OCI-LY1 (cell line): ENCODE measurements around the gene CNTNAP2.

ENCODE experiments used
- CTCF ChIP-seq: fragments of 200-600 bp; sonication (generic), shearing (Covaris generic); IDR thresholded peaks from 2 replicates; pipeline ENCODE4 v1.5.1; 2017; ENCODE audit warnings: mild to moderate bottlenecking, antibody characterized with exemption, low read length, moderate library complexity, mixed read lengths
- EZH2 ChIP-seq: fragments of 200-600 bp; sonication (generic), shearing (Covaris generic); IDR thresholded peaks from 2 replicates; pipeline ENCODE4 v1.8.0; 2017; ENCODE audit warnings: borderline replicate concordance, mixed run types, mild to moderate bottlenecking, antibody characterized with exemption, low read length, moderate library complexity, mixed read lengths

GRCh38 chr7:148303295-148304082 lies 2186.9 kb downstream of the CNTNAP2 start:
- TF ChIP-seq CTCF (no peak), EZH2 (no peak)
